ENCODE measurements around the gene LHX4.

DNA sequence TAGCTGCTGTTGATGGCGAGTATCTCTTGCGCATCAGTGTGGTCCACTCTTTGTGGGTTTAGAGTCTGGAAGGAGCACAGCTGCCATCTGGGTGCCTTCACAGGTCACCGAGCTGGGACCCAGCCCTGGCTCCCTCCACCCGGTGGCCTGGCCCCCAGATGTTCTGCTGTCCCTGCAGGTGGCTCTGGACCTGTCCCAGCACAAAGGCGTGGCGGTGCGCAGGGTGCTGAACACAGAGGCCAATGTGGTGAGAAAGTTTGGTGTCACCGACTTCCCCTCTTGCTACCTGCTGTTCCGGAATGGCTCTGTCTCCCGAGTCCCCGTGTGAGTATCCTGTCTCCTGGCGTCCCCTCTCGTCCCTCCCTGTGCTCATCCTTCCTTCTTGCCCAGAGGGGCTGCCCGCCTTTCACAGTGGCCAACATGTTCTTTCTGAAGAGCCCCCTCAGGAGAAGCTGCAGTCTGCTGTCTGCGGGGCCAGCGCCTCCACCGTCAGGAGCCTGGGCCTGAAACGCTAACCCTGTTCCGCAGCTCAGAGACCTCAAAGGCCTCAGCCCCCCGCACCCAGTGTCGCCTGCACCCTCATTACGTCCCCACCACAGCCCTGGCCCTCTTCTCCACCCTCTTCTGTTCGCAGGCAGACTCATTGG lies 47.9 kb upstream of the LHX4 start:
- TF ChIP-seq, protein P1, sequence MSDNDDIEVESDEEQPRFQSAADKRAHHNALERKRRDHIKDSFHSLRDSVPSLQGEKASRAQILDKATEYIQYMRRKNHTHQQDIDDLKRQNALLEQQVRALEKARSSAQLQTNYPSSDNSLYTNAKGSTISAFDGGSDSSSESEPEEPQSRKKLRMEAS (IDR thresholded peaks at IDR 0.05): no peak
- TF ChIP-seq POLR2A (IDR thresholded peaks at IDR 0.05; ENCODE audit: control extremely low read depth in 1 of 2, low read depth in 2 of 2, low read length in 2 of 2) (no peak), EZH2 (IDR thresholded peaks at IDR 0.05; ENCODE audit: low read depth, low read length, severe bottlenecking) (no peak), TAF1 (IDR thresholded peaks at IDR 0.05; ENCODE audit: low read depth, low read length) (no peak), ZNF274 (IDR thresholded peaks at IDR 0.05; ENCODE audit: borderline replicate concordance, extremely low read depth, low read length) (no peak), RXRA (IDR thresholded peaks at IDR 0.05; ENCODE audit: insufficient read depth, low read depth, low read length) (no peak), SRF (IDR thresholded peaks at IDR 0.05; ENCODE audit: low read depth, low read length) (no peak), RFX5 (IDR thresholded peaks at IDR 0.05; ENCODE audit: borderline replicate concordance, low read depth, low read length) (no peak)
- TF ChIP-seq, protein P2, sequence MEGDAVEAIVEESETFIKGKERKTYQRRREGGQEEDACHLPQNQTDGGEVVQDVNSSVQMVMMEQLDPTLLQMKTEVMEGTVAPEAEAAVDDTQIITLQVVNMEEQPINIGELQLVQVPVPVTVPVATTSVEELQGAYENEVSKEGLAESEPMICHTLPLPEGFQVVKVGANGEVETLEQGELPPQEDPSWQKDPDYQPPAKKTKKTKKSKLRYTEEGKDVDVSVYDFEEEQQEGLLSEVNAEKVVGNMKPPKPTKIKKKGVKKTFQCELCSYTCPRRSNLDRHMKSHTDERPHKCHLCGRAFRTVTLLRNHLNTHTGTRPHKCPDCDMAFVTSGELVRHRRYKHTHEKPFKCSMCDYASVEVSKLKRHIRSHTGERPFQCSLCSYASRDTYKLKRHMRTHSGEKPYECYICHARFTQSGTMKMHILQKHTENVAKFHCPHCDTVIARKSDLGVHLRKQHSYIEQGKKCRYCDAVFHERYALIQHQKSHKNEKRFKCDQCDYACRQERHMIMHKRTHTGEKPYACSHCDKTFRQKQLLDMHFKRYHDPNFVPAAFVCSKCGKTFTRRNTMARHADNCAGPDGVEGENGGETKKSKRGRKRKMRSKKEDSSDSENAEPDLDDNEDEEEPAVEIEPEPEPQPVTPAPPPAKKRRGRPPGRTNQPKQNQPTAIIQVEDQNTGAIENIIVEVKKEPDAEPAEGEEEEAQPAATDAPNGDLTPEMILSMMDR (IDR thresholded peaks at IDR 0.05; ENCODE audit: control extremely low read depth in 1 of 3, insufficient read depth in 1 of 3, low read depth in 1 of 3, low read length in 3 of 3): no peak
- TF ChIP-seq, protein P3, sequence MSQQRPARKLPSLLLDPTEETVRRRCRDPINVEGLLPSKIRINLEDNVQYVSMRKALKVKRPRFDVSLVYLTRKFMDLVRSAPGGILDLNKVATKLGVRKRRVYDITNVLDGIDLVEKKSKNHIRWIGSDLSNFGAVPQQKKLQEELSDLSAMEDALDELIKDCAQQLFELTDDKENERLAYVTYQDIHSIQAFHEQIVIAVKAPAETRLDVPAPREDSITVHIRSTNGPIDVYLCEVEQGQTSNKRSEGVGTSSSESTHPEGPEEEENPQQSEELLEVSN (IDR thresholded peaks at IDR 0.05): no peak

All from H1 (cell line).